HG03469 (cell line): Measurements from ENCODE around the gene ADAMTS19.

Source experiments
- ATAC-seq: cut with Tn5 transposase; IDR thresholded peaks from one replicate; pipeline ENCODE4 v1.9.1; 2021; ENCODE audit warnings: mild to moderate bottlenecking, moderate library complexity, moderate number of reproducible peaks; ENCODE audit not compliant: unreplicated experiment

Gene ADAMTS19

DNA sequence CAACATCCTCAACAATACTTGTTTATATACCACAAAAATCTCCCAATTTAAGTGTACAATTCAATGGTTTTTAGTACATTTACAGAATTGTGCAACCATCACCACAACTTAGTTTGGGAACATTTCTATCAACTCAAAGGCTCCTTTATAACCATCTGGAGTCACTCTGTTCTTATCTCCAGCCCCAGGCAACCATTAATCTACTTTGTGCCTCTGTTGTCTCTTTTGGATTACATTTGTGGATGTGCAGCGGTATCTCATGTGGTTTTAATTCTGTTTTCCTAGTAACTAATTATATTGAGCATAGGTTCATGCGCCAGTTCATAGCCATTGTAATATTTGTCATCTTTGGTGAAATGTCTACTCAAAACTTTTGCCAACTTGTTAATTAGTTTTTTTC is 14.4 kb downstream of the ADAMTS19 start:
- no peak for ATAC-seq

DNA sequence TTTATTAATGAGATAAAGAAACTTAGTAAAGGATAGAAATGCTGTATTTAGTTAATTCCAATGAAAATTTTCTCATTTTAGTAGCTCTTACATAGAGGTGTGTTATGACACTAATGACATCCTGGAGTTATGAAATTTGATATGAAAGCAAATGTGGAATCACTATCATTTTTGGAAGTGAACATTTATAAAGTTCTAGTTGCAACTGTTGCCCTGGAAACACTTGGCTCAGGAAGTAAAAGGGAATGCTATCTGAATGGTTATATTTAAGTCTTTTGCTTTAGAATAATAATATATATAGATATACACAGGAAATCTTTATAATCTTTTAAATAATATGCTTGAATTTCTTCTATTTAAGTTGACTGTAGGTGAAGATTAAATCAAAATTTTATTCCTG is 16.7 kb downstream of the ADAMTS19 start:
- ATAC-seq, result no peak

DNA sequence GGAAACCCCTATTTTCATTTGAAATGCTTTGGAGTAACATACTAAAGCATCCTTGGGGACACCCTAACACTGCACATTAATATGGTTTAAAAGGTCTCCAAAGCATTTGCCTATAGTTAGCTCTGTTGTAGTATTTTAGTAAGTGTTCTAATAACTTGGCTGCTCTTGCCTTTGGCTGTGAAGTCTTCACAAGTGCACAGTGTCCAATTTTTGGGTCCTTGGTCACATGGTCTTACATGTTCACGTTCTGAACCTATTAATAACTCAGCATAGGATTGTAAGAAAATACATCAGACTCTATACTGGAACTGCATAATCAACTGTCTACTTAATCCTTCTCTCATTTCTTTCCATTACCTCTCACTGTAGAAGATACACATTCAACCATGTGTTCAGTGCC is 17.4 kb downstream of the ADAMTS19 start:
- no peak for ATAC-seq

DNA sequence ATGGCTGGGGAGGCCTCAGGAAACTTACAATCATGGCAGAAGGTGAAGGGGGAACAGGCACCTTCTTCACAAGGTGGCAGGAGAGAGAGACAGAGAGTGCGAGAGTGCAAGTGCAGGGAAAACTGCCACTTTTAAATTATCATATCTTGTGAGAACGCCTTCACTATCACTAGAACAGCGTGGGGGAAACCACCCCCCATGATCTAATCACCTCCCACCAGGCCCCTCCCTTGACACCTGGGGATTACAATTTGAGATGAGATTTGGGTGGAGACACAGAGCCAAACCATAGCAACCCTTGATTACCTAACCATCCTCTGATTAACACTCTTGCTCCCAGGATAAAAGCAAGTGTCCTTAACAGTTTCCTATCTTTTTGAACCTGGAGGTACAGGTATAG is 21.1 kb downstream of the ADAMTS19 start:
- ATAC-seq, result no peak

DNA sequence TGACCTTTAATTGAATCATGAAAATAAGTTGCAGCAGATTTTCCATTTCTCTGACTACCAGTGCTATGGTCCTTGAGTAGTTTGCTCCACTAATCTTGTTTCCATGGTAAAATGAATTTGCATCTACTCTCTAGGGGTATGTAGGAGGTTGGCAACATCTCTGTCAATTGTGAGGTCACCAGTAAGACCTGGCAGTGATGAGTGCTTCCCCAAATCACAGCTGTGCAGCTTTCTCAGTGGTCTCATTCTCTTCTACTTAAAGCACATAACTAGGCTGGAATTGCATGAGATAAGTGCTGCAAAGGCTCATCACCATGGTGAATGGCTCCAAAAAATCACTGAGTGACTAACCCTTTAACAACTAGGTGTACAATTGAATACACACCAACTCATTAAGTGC is 36.3 kb downstream of the ADAMTS19 start:
- ATAC-seq, result peak; percentile 36

DNA sequence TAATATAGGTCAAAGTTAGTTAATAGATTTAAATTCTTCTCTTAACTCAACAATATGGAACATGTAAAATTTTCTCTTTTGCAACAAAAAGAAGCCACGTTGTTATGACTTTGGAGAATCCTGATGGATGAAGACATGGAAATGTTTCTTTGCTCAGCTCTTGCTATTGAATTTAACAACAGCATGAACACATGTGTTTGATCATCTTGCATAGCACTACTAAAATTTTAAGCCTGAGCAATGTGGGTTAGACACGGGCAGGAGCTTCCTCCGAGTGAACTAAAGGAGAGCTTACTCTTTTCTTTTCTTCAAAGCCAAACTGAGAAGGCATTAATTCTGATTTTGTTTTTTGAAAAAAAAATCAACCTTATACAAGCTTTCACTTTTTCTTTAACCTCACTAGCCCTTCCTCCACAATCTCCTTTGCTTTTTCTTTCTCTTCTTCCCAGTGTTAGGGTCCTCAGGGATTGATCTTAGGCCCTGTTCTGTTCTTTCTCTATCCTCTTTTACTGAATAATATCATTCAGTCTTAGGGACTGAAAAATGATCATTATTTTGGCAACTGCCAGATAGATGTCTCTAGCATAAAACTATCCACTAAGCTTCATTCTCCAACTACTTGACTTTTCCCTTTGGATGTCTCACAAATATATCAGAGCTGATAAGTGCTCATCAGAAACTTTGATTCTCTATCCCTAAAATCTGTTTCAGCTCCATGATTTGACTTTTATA is 36.9 kb downstream of the ADAMTS19 start:
- ATAC-seq, result no peak

DNA sequence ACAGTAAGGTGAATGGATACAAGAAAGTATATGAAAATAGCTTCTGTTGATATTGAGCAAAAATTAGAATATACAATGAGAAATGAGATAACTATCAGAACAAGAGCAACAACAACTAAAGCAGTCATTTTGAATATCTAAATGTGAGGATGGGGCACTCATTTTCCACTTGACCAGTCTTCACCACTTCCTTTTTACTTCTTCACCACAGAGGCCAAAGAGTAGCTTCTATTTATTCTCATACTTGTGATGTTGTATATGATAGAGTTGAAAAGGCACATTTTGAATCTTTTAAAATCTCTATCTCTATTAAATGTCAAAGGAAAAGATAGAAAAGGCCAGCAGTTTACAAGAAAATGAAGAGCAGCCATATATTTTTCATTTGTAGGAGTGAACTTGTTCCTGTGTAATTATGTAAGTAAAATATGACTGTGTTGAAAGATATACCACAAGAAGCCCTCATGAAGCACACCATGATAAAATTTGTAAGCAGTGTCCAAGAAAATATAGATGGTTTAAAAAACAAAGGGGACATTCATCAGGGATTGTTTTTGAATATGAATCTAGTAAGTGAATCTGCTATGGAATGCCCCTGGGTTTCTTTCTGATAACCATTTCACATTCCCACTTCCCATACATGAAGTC is 39.2 kb downstream of the ADAMTS19 start:
- ATAC-seq, result peak; percentile 75

DNA sequence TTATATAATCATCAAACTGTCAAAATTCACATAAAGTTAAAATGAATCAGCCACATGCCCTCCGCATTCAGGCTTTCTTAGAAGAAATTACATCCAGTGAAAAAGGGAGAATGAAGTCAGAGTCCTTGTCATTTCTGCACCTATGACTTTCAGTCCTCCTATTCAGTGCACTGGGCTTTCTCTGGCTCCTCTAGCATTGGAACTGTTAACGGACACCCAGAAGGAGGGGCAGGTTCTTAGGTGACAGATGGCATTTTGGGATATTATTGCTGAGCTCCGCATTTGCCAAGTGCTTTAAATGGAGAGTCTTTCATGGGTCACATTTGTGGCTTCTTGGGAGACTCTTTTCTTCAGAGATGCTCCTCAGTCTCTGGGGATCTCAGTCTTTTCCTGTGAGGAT is 40.0 kb downstream of the ADAMTS19 start:
- no peak for ATAC-seq

DNA sequence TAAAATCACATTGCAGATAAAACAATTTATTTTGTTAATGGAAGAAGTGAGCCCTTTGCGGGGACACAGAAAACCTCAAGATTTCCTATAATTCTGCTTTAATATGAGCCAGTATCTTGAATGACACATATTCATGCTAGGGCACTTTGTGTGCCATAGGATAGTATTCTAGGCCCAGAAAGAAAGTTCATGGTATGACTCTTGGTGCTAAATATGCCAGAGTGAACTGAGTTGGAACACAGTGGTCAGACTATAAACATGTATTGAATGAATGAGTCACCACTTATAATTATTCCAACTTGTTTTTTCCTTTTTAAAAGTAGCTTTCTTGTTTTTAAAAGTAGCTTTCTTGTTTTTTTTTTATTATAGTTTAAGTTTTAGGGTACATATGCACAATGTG is 46.0 kb downstream of the ADAMTS19 start:
- ATAC-seq, result no peak

DNA sequence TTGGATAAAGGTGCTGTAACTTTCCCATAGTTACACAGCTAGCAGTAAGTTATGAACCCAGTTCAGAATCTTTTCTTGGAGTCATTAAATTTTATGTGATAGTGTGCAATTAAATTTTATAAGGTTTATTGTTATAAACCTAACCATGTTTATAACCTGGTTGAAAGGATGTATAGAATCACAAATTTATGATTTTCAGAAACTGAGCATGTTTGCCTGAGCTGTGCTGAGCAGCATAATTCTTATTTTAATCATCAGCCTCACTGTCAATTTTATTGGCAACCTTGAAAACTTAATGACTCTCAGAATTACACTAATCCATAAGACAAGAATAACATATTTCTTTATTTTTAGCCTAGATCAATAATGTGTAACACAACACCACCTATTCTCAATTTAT is 46.9 kb downstream of the ADAMTS19 start:
- no peak for ATAC-seq

DNA sequence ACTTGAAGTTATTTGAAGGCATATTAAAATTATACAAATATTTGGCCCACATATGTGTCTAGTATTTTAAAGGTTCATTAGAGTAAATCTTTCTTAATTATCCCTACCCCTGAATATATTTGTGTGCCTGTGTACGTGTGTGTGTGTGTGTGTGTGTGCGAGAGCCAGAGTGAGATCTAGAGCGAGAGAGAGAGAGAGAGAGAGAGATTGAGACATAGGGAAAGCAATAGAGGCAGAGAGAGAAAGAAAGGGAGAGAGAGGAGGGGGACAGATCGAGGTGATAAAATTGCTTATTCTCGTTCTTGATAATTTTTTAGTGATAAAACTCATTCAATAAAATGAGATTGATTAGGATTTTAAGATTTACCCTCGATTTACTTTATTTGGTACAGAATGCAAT is 47.4 kb downstream of the ADAMTS19 start:
- no peak for ATAC-seq

DNA sequence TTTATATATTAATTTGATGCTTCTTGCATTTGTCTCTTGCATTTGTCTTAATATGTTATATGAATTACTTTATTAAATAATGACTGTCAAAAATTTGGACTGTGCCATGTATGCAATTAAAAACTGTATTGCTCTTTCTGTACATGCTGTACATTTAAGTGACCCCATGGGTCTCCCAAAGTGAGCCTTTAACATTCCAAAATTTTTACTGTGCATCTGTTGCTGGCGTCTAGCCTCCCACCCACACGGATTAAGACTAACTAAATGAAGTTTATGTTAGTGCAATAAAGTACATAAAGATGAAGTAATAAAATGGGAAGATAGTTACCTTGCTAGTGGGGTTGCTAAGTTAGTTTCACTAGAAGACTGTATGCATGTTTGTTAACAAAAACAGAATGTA is 48.5 kb downstream of the ADAMTS19 start:
- ATAC-seq, result no peak

DNA sequence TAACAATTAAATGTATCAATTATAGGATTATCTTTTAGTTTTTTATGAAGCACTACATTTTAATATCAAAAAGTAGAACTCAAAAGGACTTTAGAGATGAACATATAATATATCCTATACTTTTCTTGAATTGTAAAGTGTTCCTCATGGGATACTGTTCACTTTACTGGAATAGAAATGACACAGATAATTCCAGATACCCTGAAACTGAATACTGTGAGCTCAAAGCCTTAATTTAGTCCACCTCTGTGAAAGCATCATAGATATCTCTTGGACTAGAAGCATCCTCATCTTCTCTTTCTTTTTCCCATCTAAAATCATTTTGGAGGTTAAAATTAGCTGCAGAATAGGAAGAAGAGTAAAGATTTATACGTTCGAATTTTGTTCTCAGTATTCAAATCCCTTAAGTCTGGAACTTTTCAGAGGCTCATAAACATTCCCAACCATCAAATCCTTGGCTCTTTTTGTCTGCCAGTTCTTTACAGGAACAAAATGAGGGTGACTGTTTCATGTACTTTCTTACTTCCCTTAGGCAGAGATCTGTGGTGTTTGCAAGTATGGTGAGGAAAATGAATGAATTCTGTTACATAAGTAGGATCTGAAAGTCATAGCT is 49.4 kb downstream of the ADAMTS19 start:
- ATAC-seq, result no peak

DNA sequence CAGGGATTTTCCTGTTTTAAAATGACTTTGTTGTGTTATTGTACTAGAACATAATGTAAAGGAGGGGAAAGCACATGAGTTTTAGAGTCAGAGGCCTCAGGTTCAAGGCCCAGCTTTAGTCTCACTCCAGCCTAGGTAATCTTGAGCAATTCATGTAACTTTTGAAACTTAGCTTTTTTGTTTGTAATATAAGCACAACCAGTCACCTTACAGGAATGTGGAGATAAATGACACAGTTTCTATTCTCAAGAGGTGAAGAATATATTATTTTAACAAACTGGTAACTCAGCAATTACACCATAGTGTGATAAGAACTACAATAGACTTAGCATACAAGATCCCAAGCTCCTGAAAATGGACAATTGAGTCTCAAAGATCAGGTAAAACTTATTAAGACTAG is 51.2 kb downstream of the ADAMTS19 start:
- ATAC-seq, result no peak

DNA sequence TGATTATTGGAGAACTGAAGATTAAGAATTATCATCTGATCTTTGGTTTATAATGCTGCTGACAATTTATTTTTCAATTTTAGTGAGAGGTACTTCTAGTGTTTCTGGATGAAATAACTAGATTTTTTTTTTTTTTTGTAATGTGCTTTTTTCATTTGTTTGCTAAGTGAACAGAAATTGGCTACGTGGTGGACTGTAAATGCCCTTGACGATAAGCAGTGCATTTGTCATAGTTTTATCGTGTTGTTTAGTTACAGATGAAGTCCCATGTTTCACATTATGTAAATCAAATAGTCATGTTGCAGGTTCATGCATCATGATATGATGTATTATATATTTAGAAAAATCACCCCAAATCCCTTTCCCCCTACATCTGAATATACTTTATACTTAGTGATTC is 81.0 kb downstream of the ADAMTS19 start:
- no peak for ATAC-seq

DNA sequence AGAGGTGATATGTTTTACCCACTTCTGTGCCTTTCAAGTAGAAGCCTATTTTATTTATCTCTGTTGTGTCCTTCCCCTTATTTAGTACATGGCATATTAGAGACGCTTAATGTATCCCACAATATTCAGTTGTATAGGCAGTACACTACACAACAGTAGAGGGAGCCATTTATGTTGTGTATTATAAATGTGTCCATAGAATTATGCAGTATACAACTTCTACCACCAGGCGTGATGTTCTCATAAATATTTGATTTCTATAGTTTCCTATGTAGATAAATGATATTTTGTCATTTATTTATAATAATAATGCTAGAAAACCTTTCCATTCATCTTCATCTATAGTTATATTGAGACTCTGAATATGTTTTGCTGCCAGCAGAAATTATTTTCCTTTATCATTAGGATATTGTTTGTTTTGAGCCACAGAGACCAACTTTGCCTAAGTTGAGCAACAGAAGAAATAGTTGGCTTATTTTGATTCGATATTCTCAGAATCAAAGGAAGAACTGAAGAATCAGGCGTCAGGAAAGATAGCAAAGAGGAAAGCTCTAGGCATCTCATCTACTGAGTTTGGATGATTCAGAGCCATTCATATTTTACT is 81.7 kb downstream of the ADAMTS19 start:
- ATAC-seq, result peak; percentile 74

DNA sequence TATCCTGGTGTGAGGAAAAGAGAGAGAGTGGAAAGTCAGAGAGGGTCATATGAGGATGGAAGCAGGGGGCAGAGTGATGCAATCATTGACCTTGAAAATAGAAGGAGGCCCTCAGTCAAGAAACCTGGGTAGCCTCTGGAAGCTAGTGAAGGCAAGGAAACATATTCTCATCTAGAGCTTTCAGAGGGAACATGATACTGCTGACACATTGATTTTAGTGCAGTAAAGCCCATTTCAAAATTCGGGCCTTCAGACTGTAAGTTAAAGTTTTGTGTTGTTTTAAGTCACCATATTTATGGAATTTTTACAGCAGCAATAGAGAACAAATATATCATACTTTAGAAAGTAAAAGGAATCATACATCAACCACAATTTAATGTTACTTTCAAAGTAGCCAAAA is 87.0 kb downstream of the ADAMTS19 start:
- ATAC-seq, result no peak

DNA sequence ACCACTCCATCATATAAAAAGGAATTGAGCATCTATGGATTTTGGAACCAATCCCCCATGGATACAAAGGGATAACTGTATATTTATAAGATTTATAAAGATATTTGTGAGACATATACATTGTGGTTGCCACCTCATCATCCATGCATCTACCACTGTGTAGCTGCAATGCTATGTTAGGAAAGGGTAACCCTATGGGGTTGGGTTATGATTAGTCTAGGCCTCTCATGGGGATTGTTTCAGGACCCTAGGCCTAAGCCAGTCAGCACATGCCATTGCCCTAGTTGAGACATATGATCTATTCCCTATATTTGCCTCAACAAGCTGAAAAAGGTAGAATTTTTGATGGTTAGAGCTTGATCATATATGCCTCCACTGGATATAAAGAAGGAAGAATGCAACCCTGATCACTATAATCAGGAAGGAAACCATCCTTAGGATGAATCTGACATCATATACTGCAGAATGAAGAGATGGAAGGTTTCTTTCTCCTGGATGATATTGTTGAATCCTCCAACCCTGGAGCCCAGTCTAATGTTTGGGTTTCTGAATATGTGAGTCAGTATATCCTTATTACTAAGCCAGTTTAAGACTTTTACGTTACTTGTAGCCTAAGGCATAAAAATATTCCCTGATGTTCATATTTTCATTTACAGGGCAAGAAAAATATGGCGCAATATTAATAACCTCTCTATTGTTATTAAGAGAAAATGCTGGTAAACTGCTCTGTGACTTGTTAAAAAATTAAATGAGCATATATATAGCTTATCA is 94.2 kb downstream of the ADAMTS19 start:
- ATAC-seq, result no peak

DNA sequence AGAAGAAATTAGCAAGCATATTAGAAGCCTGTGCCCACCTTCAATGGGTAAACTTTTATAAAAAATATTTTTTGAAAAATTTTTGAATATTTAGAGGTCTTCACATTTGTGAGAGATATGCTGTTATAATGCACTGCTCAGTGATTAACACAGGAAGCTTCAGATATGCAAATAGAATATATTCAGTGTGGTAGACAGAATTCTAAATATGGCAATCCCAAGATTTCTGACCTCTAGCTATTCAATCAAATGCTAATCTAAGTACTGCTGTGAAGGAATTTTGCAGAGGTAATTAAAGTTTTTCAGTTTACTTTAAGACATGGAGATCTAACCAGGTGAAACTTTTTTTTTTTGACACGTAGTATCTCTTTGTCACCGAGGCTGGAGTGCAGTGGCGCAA is 103.5 kb downstream of the ADAMTS19 start:
- ATAC-seq, result no peak

DNA sequence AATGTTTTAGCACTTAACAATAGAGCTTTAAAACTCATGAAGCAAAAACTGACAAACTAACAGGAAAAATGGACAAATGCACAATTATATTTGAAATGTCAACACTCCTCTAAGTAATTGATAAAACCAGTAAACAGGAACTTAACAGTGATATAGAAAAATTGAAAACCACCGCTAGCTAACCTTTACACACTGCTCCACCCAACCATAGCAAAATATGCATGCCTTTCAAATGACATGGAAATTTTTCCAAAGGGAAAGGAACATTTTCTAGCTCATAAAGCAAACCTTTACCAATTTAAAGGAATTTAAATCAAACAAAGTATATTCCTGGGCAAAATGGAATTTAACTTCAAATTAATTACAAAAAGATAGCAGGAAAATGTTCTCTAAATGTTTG is 109.2 kb downstream of the ADAMTS19 start:
- ATAC-seq, result no peak

DNA sequence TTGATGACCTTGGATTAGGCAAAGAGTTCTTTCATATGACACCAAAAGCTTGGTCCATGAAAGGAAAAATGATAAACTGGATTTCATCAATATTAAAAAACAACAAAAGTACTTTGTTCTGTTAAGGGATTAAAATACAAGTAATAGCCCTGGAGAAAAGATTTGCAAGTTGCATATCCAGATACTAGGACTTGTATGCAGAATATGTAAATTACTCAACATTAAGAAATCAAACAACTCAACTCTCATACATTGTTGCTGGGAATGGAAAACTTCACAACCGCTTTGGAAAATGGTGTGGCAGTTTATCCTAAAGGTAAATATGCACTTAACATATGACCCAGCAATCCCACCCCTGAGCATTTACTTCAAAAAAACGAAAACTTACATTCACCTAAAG is 112.0 kb downstream of the ADAMTS19 start:
- no peak for ATAC-seq
